Neural cell (in vitro differentiated cells): ENCODE measurements around the gene TUBB3. TPM values are rescaled to one million over a fixed set of nuclear protein-coding genes. Genes with fewer than 3 reads are reported as not detected.
"Not testable (repeated sequence)": the region's sequence is repeated elsewhere in the genome, so short reads cannot be mapped to it uniquely, and the experiment has no call there.

Experiments
- H2AFZ ChIP-seq: fragments of 200-600, 300-800 bp; sonication (generic), shearing (Covaris generic); 2 replicates; pipeline ENCODE4 v1.6.0; 2014; ENCODE audit warnings: low read depth, mild to moderate bottlenecking, antibody characterized with exemption, low read length, moderate library complexity
- H3F3A ChIP-seq: fragments of 200-600 bp; shearing (Covaris generic); 2 replicates; pipeline ENCODE4 v1.6.1; 2016; ENCODE audit warnings: mild to moderate bottlenecking, moderate library complexity, mixed read lengths, antibody characterized with exemption, low read length; ENCODE audit not compliant: insufficient read depth, poor library complexity, severe bottlenecking
- H3K27ac ChIP-seq: fragments of 200-600, 300-800 bp; sonication (generic), shearing (Covaris generic); 2 replicates; pipeline ENCODE4 v1.5.1; 2014; ENCODE audit warnings: mild to moderate bottlenecking, low read length, moderate library complexity
- H3K27me3 ChIP-seq: fragments of 300-800, 200-600 bp; sonication (generic), shearing (Covaris generic); 2 replicates; pipeline ENCODE4 v1.6.0; 2014; ENCODE audit warnings: mild to moderate bottlenecking, low read depth, low read length, moderate library complexity; ENCODE audit not compliant: insufficient read depth
- H3K36me3 ChIP-seq: fragments of 300-800, 200-600 bp; sonication (generic), shearing (Covaris generic); 2 replicates; pipeline ENCODE4 v1.5.1; 2014; ENCODE audit warnings: mild to moderate bottlenecking, antibody characterized with exemption, low read length, moderate library complexity; ENCODE audit not compliant: insufficient read depth
- H3K4me2 ChIP-seq: fragments of 300-800, 200-600 bp; sonication (generic), shearing (Covaris generic); 2 replicates; pipeline ENCODE4 v1.6.0; 2014; ENCODE audit warnings: mild to moderate bottlenecking, low read length
- H3K4me3 ChIP-seq: fragments of 300-800, 200-600 bp; sonication (generic), shearing (Covaris generic); 2 replicates; pipeline ENCODE4 v1.5.1; 2014; ENCODE audit warnings: mild to moderate bottlenecking, low read length, moderate library complexity
- H3K79me2 ChIP-seq: fragments of 200-600 bp; shearing (Covaris generic); replicated peaks from 2 replicates; pipeline ENCODE4 v1.6.0; 2014; ENCODE audit warnings: mild to moderate bottlenecking, low read length, moderate library complexity; ENCODE audit not compliant: insufficient read depth
- H3K9ac ChIP-seq: fragments of 300-800, 200-600 bp; sonication (generic), shearing (Covaris generic); 2 replicates; pipeline ENCODE4 v1.6.1; 2016; ENCODE audit warnings: mild to moderate bottlenecking, low read length, mixed read lengths
- H3K9me2 ChIP-seq: fragments of 200-600 bp; shearing (Covaris generic); 2 replicates; pipeline ENCODE4 v1.6.1; 2016; ENCODE audit warnings: mild to moderate bottlenecking, low read length, mixed read lengths; ENCODE audit not compliant: insufficient read depth
- H3K9me3 ChIP-seq: fragments of 200-600, 300-800 bp; sonication (generic), shearing (Covaris generic); 2 replicates; pipeline ENCODE4 v1.6.1; 2016; ENCODE audit warnings: mild to moderate bottlenecking, mixed run types, low read length, moderate library complexity, mixed read lengths
- H4K20me1 ChIP-seq: fragments of 200-600 bp; shearing (Covaris generic); 2 replicates; pipeline ENCODE4 v1.6.1; 2016; ENCODE audit warnings: mild to moderate bottlenecking, mixed run types; ENCODE audit not compliant: insufficient read depth
- CTCF ChIP-seq: fragments of 450-650 bp; IDR thresholded peaks from 2 replicates; pipeline ENCODE4 v1.5.1; 2014; ENCODE audit warnings: antibody characterized with exemption, mild to moderate bottlenecking, moderate library complexity; ENCODE audit not compliant: poor library complexity, severe bottlenecking
- EP300 ChIP-seq: fragments of 450-650 bp; conservative IDR thresholded peaks from 2 replicates; pipeline ENCODE4 v1.6.1; 2014; ENCODE audit warnings: antibody characterized with exemption, mild to moderate bottlenecking, moderate library complexity; ENCODE audit not compliant: poor library complexity, severe bottlenecking
- EZH2 ChIP-seq: fragments of 200-600, 300-800 bp; shearing (Covaris generic), sonication (generic); IDR thresholded peaks from 2 replicates; pipeline ENCODE4 v1.6.1; 2014; ENCODE audit warnings: antibody characterized with exemption, low read length, borderline replicate concordance, mild to moderate bottlenecking; ENCODE audit not compliant: insufficient read depth, poor library complexity, severe bottlenecking
- MXI1 ChIP-seq: fragments of 450-650 bp; conservative IDR thresholded peaks from 2 replicates; pipeline ENCODE4 v1.6.1; 2014; ENCODE audit warnings: antibody characterized with exemption, mild to moderate bottlenecking; ENCODE audit not compliant: poor library complexity, severe bottlenecking
- POLR2AphosphoS5 ChIP-seq: IDR thresholded peaks from 2 replicates; pipeline ENCODE4 v1.6.1; 2012
- RAD21 ChIP-seq: fragments of 450-650 bp; conservative IDR thresholded peaks from 2 replicates; pipeline ENCODE4 v1.6.1; 2014; ENCODE audit warnings: antibody characterized with exemption, mild to moderate bottlenecking, moderate library complexity
- REST ChIP-seq: IDR thresholded peaks from 2 replicates; pipeline ENCODE4 v1.6.1; 2012; ENCODE audit warnings: borderline replicate concordance
- SMC3 ChIP-seq: fragments of 450-650 bp; conservative IDR thresholded peaks from 2 replicates; pipeline ENCODE4 v1.6.1; 2014; ENCODE audit warnings: antibody characterized with exemption, mild to moderate bottlenecking, moderate library complexity; ENCODE audit not compliant: poor library complexity
- TAF1 ChIP-seq: IDR thresholded peaks from 2 replicates; pipeline ENCODE4 v1.6.1; 2012; ENCODE audit warnings: low read depth
- polyA minus RNA-seq: library from RNA; depleted of rRNA, polyadenylated mRNA; stranded (reverse); fragments of >200 nt; gene quantifications from 2 replicates; pipeline ENCODE4 v1.2.3, GENCODE V29; 2014
- polyA plus RNA-seq: library from polyadenylated mRNA; depleted of rRNA; stranded (reverse); fragments of >200 nt; gene quantifications from 2 replicates; pipeline ENCODE4 v1.2.3, GENCODE V29; 2014

Gene TUBB3
- polyA plus RNA-seq: 2,442 and 2,885 TPM in 2 replicates
- 1,854 and 2,133 TPM in 2 replicates for polyA minus RNA-seq

GRCh38 chr16:89922884-89923639 lies at the start of gene TUBB3:
Gene TUBB3 (plus strand): TSS chr16:89923342. CDS start chr16:89923402, 60 bp downstream.
- Histone ChIP-seq H3K27me3 (no peaks in the 10 kb centered on the region), H3K9me3 (no peaks in the 10 kb centered on the region), H3K36me3 (peaks cover 5% of the 10 kb centered on the region), H3K79me2 (peaks cover 79% of the 10 kb centered on the region), H3K4me2 (peak within 1 kb of the TSS; percentile 94), H3K9me2 (no peaks in the 10 kb centered on the region), H3K9ac (peak within 1 kb of the TSS; percentile 100), H3K27ac (peak within 1 kb of the TSS; percentile 99), H4K20me1 (peaks cover 29% of the 10 kb centered on the region), H3K4me3 (peak within 1 kb of the TSS; percentile 100), H3F3A (peaks cover 5% of the 10 kb centered on the region), H2AFZ (no peak within 1 kb of the TSS)
- TF ChIP-seq REST (peak; percentile 42), RAD21 (peak; percentile 22), EZH2 (no peak), MXI1 (peak; percentile 62), CTCF (peak; percentile 41), SMC3 (peak; percentile 13), TAF1 (peak; percentile 77), POLR2AphosphoS5 (peak; percentile 99), EP300 (peak; percentile 79)

GRCh38 chr16:89873972-89874689 lies 49.0 kb upstream of the TUBB3 start:
- H3K4me3 ChIP-seq: peak overlapping the region; percentile 89
- H3K4me2 ChIP-seq: peak overlapping the region; percentile 48
- H3K9me3 ChIP-seq: no peaks in the 10 kb centered on the region
- no peak for TF ChIP-seq POLR2AphosphoS5
- no peak for TF ChIP-seq EP300
- peak; percentile 17 for TF ChIP-seq MXI1
- no peak for TF ChIP-seq EZH2
- H3F3A ChIP-seq: no peaks in the 10 kb centered on the region
- H2AFZ ChIP-seq: peak overlapping the region; percentile 83
- peak overlapping the region; percentile 97 for H3K9ac ChIP-seq
- no peaks in the 10 kb centered on the region for H4K20me1 ChIP-seq
- H3K79me2 ChIP-seq: peaks cover 32% of the 10 kb centered on the region
- peak overlapping the region; percentile 98 for H3K27ac ChIP-seq
- no peaks in the 10 kb centered on the region for H3K9me2 ChIP-seq
- no peaks in the 10 kb centered on the region for H3K36me3 ChIP-seq
- H3K27me3 ChIP-seq: no peaks in the 10 kb centered on the region

GRCh38 chr16:89879123-89879522 lies 44.0 kb upstream of the TUBB3 start:
- not testable (repeated sequence) for H2AFZ ChIP-seq, H3K27me3 ChIP-seq, H3K27ac ChIP-seq, H3K9me3 ChIP-seq, H3K4me2 ChIP-seq, H3F3A ChIP-seq, H3K9me2 ChIP-seq, H3K4me3 ChIP-seq, H4K20me1 ChIP-seq, H3K36me3 ChIP-seq, H3K9ac ChIP-seq
- peaks cover 35% of the 10 kb centered on the region for H3K79me2 ChIP-seq
